ENCODE data around the gene VDAC1. TPM values are rescaled to one million over a fixed set of nuclear protein-coding genes. Genes with fewer than 3 reads are reported as not detected.
A peak's percentile ranks its signal among the peaks of the same experiment; 100 is the strongest.

VDAC1 gene
- total RNA-seq, 4 donors from 2014 or later: 113 to 125 (median 118) TPM

- peaks cover 21 to 46% (median 38%) of the 10 kb centered on the region in 4 donors for H3K4me1 ChIP-seq
- H3K36me3 ChIP-seq: peaks cover 7 to 29% (median 17%) of the 10 kb centered on the region in 4 donors
- intact Hi-C loops (cut with DNase I): no loop called here
- 2% methylated on average over 12 of the region's 12 CpGs for WGBS
- no peaks in the 10 kb centered on the region for H3K9me3 ChIP-seq
- no peaks in the 10 kb centered on the region for H3K27me3 ChIP-seq
- peak; percentile 83 for DNase-seq (ENCODE audit: extremely low spot score)
- no peak for TF ChIP-seq POLR2AphosphoS5 (IDR thresholded peaks at IDR 0.05)
- TF ChIP-seq EP300 (IDR thresholded peaks at IDR 0.05): no peak
- TF ChIP-seq CTCF (IDR thresholded peaks at IDR 0.05): no peak
- TF ChIP-seq POLR2A (IDR thresholded peaks at IDR 0.05; ENCODE audit: low read depth): no peak
- peak overlapping the region; percentile 80 to 95 (median 84) for H3K4me3 ChIP-seq
- peak overlapping the region; percentile 89 to 94 (median 91) for H3K27ac ChIP-seq (replicated peaks in 1 of 4)
Measured at GRCh38 chr5:133967698-133968203, 37.0 kb downstream of the VDAC1 start.

GRCh38 chr5:133967124-133967523, 37.7 kb downstream of the VDAC1 start:
- H3K27ac ChIP-seq (replicated peaks in 1 of 4): peak overlapping the region in 3 of 4 donors; percentile 90 to 94 (median 92)
- intact Hi-C loops (cut with DNase I): no loop called here
- 67% methylated on average over 5 of the region's 5 CpGs for whole genome bisulfite sequencing
- H3K9me3 ChIP-seq: no peaks in the 10 kb centered on the region
- H3K27me3 ChIP-seq: no peaks in the 10 kb centered on the region
- TF ChIP-seq EP300 (IDR thresholded peaks at IDR 0.05) (no peak), POLR2A (IDR thresholded peaks at IDR 0.05; ENCODE audit: low read depth) (no peak), CTCF (IDR thresholded peaks at IDR 0.05) (no peak), POLR2AphosphoS5 (IDR thresholded peaks at IDR 0.05) (no peak)
- H3K4me1 ChIP-seq: peaks cover 21 to 52% (median 43%) of the 10 kb centered on the region in 4 donors
- peak overlapping the region in 2 of 4 donors; percentile 80 to 87 for H3K4me3 ChIP-seq
- peaks cover under 1 to 23% (median 10%) of the 10 kb centered on the region in 4 donors for H3K36me3 ChIP-seq
- DNase-seq (ENCODE audit: extremely low spot score): peak; percentile 37

GRCh38 chr5:133966090-133966489, 38.7 kb downstream of the VDAC1 start:
- DNase-seq (ENCODE audit: extremely low spot score): no peak
- intact Hi-C loops (cut with DNase I): no loop called here
- Histone ChIP-seq H3K9me3 (no peaks in the 10 kb centered on the region), H3K27ac (replicated peaks in 1 of 4) (no peak overlapping the region), H3K36me3 (peaks cover 0 to 12% (median 2%) of the 10 kb centered on the region in 4 donors), H3K27me3 (no peaks in the 10 kb centered on the region), H3K4me3 (no peak overlapping the region), H3K4me1 (peaks cover 21 to 54% (median 44%) of the 10 kb centered on the region in 4 donors)
- 98% methylated on average over 10 of the region's 10 CpGs for WGBS
- TF ChIP-seq POLR2AphosphoS5 (IDR thresholded peaks at IDR 0.05) (no peak), POLR2A (IDR thresholded peaks at IDR 0.05; ENCODE audit: low read depth) (no peak), EP300 (IDR thresholded peaks at IDR 0.05) (no peak), CTCF (IDR thresholded peaks at IDR 0.05) (no peak)

- Histone ChIP-seq H3K27me3 (no peaks in the 10 kb centered on the region), H3K9me3 (no peaks in the 10 kb centered on the region), H3K4me3 (no peak overlapping the region), H3K27ac (replicated peaks in 1 of 4) (no peak overlapping the region), H3K36me3 (peaks cover 10 to 15% (median 12%) of the 10 kb centered on the region in 4 donors), H3K4me1 (peaks cover 14 to 42% (median 33%) of the 10 kb centered on the region in 4 donors)
- no peak for DNase-seq (ENCODE audit: extremely low spot score)
- TF ChIP-seq POLR2AphosphoS5 (IDR thresholded peaks at IDR 0.05) (no peak), EP300 (IDR thresholded peaks at IDR 0.05) (no peak), CTCF (IDR thresholded peaks at IDR 0.05) (no peak), POLR2A (IDR thresholded peaks at IDR 0.05; ENCODE audit: low read depth) (no peak)
- WGBS: 97% methylated on average over 2 of the region's 2 CpGs
- intact Hi-C loops (cut with DNase I): no loop called here
Measured at GRCh38 chr5:133963493-133964128, 41.2 kb downstream of the VDAC1 start.
